Kidney (tissue), 14 donors: Measurements from ENCODE around the gene SMIM14. TPM values are rescaled to one million over a fixed set of nuclear protein-coding genes. Genes with fewer than 3 reads are reported as not detected.
"Not testable (repeated sequence)": the region's sequence is repeated elsewhere in the genome, so short reads cannot be mapped to it uniquely, and the experiment has no call there.

Source experiments
- DNase-seq, 5 donors: peaks; one replicate each; pipeline ENCODE4 v3.0.0-alpha.2; 2013 to 2020
- FAIRE-seq: peaks from 2 replicates; lab custom pipeline; 2012; peaks lifted over from hg19 to GRCh38; lab: Jason Lieb, UNC
- H3K27ac ChIP-seq, 2 donors: one replicate each; pipeline ENCODE4 v1.7.0; 2013; ENCODE audit warnings: low read depth in 2 of 2, low read length in 2 of 2, inconsistent platforms in 1 of 2
- H3K27me3 ChIP-seq: one replicate; pipeline ENCODE4 v1.7.1; 2013; ENCODE audit warnings: low read length, inconsistent platforms; ENCODE audit not compliant: control insufficient read depth, insufficient read depth
- H3K36me3 ChIP-seq, 3 donors: one replicate each; pipeline versions ENCODE4 v1.7.0 to v1.7.1; 2013; ENCODE audit warnings: low read length in 3 of 3, control low read depth in 1 of 3, inconsistent platforms in 1 of 3; ENCODE audit not compliant: insufficient read depth in 3 of 3, control insufficient read depth in 2 of 3
- H3K4me1 ChIP-seq, 3 donors: one replicate each; pipeline versions ENCODE4 v1.7.0 to v1.7.1; 2013; ENCODE audit warnings: low read length in 3 of 3, inconsistent platforms in 1 of 3, low read depth in 1 of 3; ENCODE audit not compliant: control insufficient read depth in 2 of 3, insufficient read depth in 2 of 3
- H3K4me3 ChIP-seq, 3 donors: one replicate each; pipeline versions ENCODE4 v1.7.0 to v1.8.1; 2013; ENCODE audit warnings: low read length in 3 of 3, control low read depth in 1 of 3, inconsistent platforms in 1 of 3
- H3K9ac ChIP-seq, 3 donors: one replicate each; pipeline versions ENCODE4 v1.7.0 to v1.7.1; 2013; ENCODE audit warnings: low read length in 3 of 3, control low read depth in 1 of 3, inconsistent platforms in 1 of 3
- H3K9me3 ChIP-seq, 3 donors: one replicate each; pipeline versions ENCODE4 v1.7.0 to v1.7.1; 2013; ENCODE audit warnings: low read length in 3 of 3, control low read depth in 1 of 3, inconsistent platforms in 1 of 3; ENCODE audit not compliant: control insufficient read depth in 2 of 3, insufficient read depth in 1 of 3
- intact Hi-C: fragments of 100-400 bp; cut with DNase I; formaldehyde crosslinking; loops from one replicate; pipeline ENCODE4 v1.11.1; 2022
- polyA plus RNA-seq: library from polyadenylated mRNA; stranded (reverse); fragments of 350-450 nt; fragmentation: Illumina TruSeq; extraction: RNeasy Lipid Tissue Mini Kit (QIAGEN cat#74804); gene quantifications from one replicate; pipeline ENCODE4 v1.2.3, GENCODE V29; 2014; ENCODE audit warnings: low read depth, low replicate concordance; ENCODE audit not compliant: insufficient read depth
- total RNA-seq: library from RNA; stranded (reverse); fragmentation: NEBNext Ultra II Directional; extraction: Animal tissue kit (Norgen Biotek cat#: 25700); gene quantifications from one replicate; pipeline ENCODE4 v1.2.1, GENCODE V29; 2021
- TF ChIP-seq, protein P1 (sequence below): IDR thresholded peaks from 3 replicates; pipeline ENCODE4 v1.5.1; 2012; ENCODE audit warnings: mild to moderate bottlenecking, moderate library complexity, borderline replicate concordance; ENCODE audit not compliant: insufficient read depth; ENCODE audit errors: extremely low read depth
- donor health status: control.
- donor health status: control.
- donor health status: control.
- donor health status: control.
- donor health status: control.
- donor health status: DM: yes; HTN: yes; CAD: no.
- donor health status: Normal renal cell carcinoma (clear cell type).

Gene SMIM14
- total and polyA plus RNA-seq, 2 donors from 2014 or later: 26.3 to 64.2 TPM

DNA sequence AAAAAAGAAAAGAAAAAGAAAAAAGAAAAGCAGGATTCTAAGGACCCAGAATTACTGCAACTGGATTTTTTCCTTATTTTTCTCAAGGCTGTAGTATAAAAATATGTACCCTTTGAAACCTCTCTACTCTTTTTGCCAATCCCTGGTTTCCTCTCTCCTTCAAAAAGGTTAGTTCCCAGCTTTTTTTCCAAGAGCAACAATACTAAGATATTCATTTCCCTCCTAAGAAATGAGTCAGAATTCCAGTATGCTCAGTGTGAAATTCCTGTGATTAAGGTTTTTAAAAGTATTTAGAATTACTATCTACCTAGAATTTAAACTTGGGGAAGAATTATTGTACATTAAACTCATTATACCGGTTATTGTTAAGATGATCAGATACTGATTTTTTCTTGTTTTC is 22.0 kb downstream of the SMIM14 start:
- no peaks in the 10 kb centered on the region for H3K9me3 ChIP-seq
- TF ChIP-seq, protein P1, sequence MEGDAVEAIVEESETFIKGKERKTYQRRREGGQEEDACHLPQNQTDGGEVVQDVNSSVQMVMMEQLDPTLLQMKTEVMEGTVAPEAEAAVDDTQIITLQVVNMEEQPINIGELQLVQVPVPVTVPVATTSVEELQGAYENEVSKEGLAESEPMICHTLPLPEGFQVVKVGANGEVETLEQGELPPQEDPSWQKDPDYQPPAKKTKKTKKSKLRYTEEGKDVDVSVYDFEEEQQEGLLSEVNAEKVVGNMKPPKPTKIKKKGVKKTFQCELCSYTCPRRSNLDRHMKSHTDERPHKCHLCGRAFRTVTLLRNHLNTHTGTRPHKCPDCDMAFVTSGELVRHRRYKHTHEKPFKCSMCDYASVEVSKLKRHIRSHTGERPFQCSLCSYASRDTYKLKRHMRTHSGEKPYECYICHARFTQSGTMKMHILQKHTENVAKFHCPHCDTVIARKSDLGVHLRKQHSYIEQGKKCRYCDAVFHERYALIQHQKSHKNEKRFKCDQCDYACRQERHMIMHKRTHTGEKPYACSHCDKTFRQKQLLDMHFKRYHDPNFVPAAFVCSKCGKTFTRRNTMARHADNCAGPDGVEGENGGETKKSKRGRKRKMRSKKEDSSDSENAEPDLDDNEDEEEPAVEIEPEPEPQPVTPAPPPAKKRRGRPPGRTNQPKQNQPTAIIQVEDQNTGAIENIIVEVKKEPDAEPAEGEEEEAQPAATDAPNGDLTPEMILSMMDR: no peak
- intact Hi-C loops: no loop called here
- no peak overlapping the region for H3K4me3 ChIP-seq
- H3K36me3 ChIP-seq: no peaks in the 10 kb centered on the region
- no peak overlapping the region for H3K9ac ChIP-seq
- no peaks in the 10 kb centered on the region for H3K4me1 ChIP-seq
- no peaks in the 10 kb centered on the region for H3K27me3 ChIP-seq
- DNase-seq (no peak), FAIRE-seq (no peak)
- H3K27ac ChIP-seq: no peak overlapping the region

DNA sequence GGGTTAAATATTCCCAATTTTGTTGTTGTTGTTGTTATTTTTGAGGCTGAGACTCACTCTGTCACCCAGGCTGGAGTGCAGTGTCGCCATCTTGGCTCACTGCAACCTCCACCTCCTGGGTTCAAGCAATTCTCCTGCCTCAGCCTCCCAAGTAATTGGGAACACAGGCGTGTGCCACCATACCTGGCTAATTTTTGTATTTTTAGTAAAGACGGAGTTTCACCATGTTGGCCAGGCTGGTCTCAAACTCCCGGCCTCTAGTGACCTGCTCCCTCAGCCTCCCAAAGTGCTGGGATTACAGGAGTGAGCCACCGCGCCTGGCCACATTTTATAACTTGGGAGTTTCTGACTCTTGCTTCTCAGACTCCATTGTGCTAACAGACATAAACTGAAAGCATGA is 22.6 kb downstream of the SMIM14 start:
- H3K4me1 ChIP-seq, H3K9me3 ChIP-seq, intact Hi-C loops, H3K9ac ChIP-seq, H3K4me3 ChIP-seq, FAIRE-seq, H3K36me3 ChIP-seq, H3K27ac ChIP-seq, DNase-seq, H3K27me3 ChIP-seq: not testable (repeated sequence)

DNA sequence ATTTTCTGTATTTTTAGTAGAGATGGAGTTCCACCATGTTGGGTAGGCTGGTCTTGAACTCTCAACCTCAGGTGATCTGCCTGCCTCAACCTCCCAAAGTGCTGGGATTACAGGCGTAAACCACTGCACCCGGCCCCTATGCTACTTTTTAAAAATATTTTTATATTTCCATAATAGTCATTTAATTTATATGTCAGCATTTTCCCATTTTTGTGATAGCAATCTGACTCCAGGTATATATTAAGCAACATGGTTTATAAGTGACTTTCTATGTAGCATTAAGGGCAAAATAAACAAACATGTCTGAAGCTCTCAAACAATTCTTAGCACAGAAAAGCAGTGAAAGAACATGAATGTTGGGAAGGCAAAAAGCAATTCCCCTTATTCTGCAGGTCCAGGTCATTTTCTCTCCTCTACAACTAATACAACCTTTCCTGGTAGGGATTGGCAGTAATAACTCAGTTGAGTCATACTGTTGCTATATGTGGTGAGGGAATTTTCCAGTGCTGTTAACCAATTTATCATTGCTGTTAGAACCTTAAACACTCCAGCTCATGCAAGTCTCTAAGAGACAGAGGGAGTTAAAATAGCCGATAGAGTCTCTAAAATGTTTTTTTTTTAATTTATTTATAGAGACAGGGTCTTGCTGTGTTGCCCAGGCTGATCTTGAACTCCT is 24.0 kb downstream of the SMIM14 start:
- H3K27me3 ChIP-seq: no peaks in the 10 kb centered on the region
- TF ChIP-seq, protein P1: no peak
- FAIRE-seq (no peak), DNase-seq (no peak)
- H3K4me3 ChIP-seq: no peak overlapping the region
- H3K9ac ChIP-seq: no peak overlapping the region
- no peaks in the 10 kb centered on the region for H3K4me1 ChIP-seq
- intact Hi-C loops: no loop called here
- H3K27ac ChIP-seq: no peak overlapping the region
- no peaks in the 10 kb centered on the region for H3K36me3 ChIP-seq
- H3K9me3 ChIP-seq: no peaks in the 10 kb centered on the region

DNA sequence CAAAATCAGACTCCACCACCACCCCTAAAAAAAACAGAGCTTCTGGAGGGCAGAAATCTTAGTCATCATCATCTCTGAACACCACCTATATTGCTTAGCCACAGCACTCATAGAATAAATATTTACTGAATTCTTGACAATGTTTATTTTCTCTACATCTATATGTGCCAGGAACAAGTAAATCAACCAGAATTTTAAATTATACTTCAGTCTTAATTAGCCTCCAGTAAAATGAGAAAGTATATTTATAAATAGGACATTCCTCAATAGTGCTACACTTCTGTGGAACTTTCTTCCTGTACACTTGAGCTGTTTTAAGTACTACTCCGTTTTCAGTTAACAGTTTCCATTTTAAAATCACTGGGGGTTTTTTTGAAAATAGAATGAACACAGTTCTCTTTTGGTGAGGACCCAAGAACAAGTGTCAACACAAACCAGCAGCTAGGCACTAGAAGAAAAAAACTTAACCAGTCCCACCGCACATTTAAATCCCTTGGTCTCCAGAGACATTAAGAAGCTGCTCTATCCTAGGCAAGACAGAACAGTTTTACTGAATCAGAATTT is 25.5 kb downstream of the SMIM14 start:
- H3K9ac ChIP-seq: no peak overlapping the region
- intact Hi-C loops: no loop called here

More for the DNA sequence above, 25.5 kb downstream of the SMIM14 start:
- DNase-seq (no peak), FAIRE-seq (no peak)
- no peak overlapping the region for H3K27ac ChIP-seq
- TF ChIP-seq, protein P1: no peak
- no peaks in the 10 kb centered on the region for H3K27me3 ChIP-seq
- no peaks in the 10 kb centered on the region for H3K4me1 ChIP-seq
- no peaks in the 10 kb centered on the region for H3K36me3 ChIP-seq
- H3K9me3 ChIP-seq: no peaks in the 10 kb centered on the region
- H3K4me3 ChIP-seq: no peak overlapping the region
